GM12892 (cell line): Measurements from ENCODE around the gene GREM2.

ENCODE experiments used
- POLR2A ChIP-seq: IDR thresholded peaks from 2 replicates; pipeline ENCODE4 v1.6.1; 2011; ENCODE audit warnings: low read depth, low read length, control low read depth
- POLR2AphosphoS5 ChIP-seq: IDR thresholded peaks from 2 replicates; pipeline ENCODE4 v1.6.1; 2011; ENCODE audit warnings: low read depth, low read length, control low read depth
- TAF1 ChIP-seq: IDR thresholded peaks from 2 replicates; pipeline ENCODE4 v1.6.1; 2011; ENCODE audit warnings: low read depth, mild to moderate bottlenecking, control low read depth, low read length, borderline replicate concordance

- TF ChIP-seq POLR2A (no peak), POLR2AphosphoS5 (no peak), TAF1 (no peak)
These were observed 84.9 kb downstream of the GREM2 start for GRCh38 chr1:240527086-240527485.
